T-helper 1 cell treated with Interleukin-12 subunit alpha and Interleukin-12 subunit beta and Interleukin-4 antibody, amounts not matched to agents 30 μg/mL and 1 μg/mL, for 36 hours (primary cell): ENCODE measurements around the gene DGKQ.
"Not testable (repeated sequence)": the region's sequence is repeated elsewhere in the genome, so short reads cannot be mapped to it uniquely, and the experiment has no call there.

Experiments
- H3K27ac Mint-ChIP-seq: one replicate; pipeline ENCODE4 v1.8.0; 2021; ENCODE audit warnings: mild to moderate bottlenecking, mixed read lengths
- H3K27me3 Mint-ChIP-seq: one replicate; pipeline ENCODE4 v1.8.0; 2021; ENCODE audit warnings: low read depth, mixed read lengths
- H3K36me3 Mint-ChIP-seq: one replicate; pipeline ENCODE4 v1.8.0; 2021; ENCODE audit warnings: low read depth, mixed read lengths
- H3K4me1 Mint-ChIP-seq: one replicate; pipeline ENCODE4 v1.8.0; 2021; ENCODE audit warnings: low read depth, mixed read lengths
- H3K4me3 Mint-ChIP-seq: one replicate; pipeline ENCODE4 v1.8.0; 2021; ENCODE audit warnings: mild to moderate bottlenecking, moderate library complexity, mixed read lengths
- H3K9me3 Mint-ChIP-seq: one replicate; pipeline ENCODE4 v1.8.0; 2021; ENCODE audit warnings: mixed read lengths

DGKQ gene

GRCh38 chr4:927566-927965 lies 45.8 kb downstream of the DGKQ start:
- H3K27ac Mint-ChIP-seq = not testable (repeated sequence)

GRCh38 chr4:926538-926937 lies 46.8 kb downstream of the DGKQ start:
- no peak overlapping the region for H3K27ac Mint-ChIP-seq
- H3K36me3 Mint-ChIP-seq = peaks cover 14% of the 10 kb centered on the region
- peaks cover 51% of the 10 kb centered on the region for H3K4me1 Mint-ChIP-seq
- no peaks in the 10 kb centered on the region for H3K9me3 Mint-ChIP-seq
- no peak overlapping the region for H3K4me3 Mint-ChIP-seq
- H3K27me3 Mint-ChIP-seq = no peaks in the 10 kb centered on the region

More at GRCh38 chr4:927566-927965, 45.8 kb downstream of the DGKQ start:
- H3K4me1 Mint-ChIP-seq = peaks cover 46% of the 10 kb centered on the region
- H3K9me3 Mint-ChIP-seq, H3K36me3 Mint-ChIP-seq, H3K27me3 Mint-ChIP-seq, H3K4me3 Mint-ChIP-seq: not testable (repeated sequence)

- Mint-ChIP-seq H3K9me3 (no peaks in the 10 kb centered on the region), H3K27me3 (no peaks in the 10 kb centered on the region), H3K36me3 (peaks cover 17% of the 10 kb centered on the region), H3K4me3 (no peak overlapping the region), H3K27ac (no peak overlapping the region), H3K4me1 (peaks cover 50% of the 10 kb centered on the region)
These were observed 47.4 kb downstream of the DGKQ start for GRCh38 chr4:925771-926500.

GRCh38 chr4:925171-925570 lies 48.2 kb downstream of the DGKQ start:
- Mint-ChIP-seq H3K27ac (peak overlapping the region; percentile 75), H3K36me3 (peaks cover 17% of the 10 kb centered on the region), H3K27me3 (no peaks in the 10 kb centered on the region), H3K4me3 (no peak overlapping the region), H3K4me1 (peaks cover 42% of the 10 kb centered on the region), H3K9me3 (no peaks in the 10 kb centered on the region)

GRCh38 chr4:924107-925096 lies 49.0 kb downstream of the DGKQ start:
- Mint-ChIP-seq H3K27me3 (no peaks in the 10 kb centered on the region), H3K27ac (peak overlapping the region; percentile 75), H3K36me3 (peaks cover 22% of the 10 kb centered on the region), H3K4me3 (no peak overlapping the region), H3K9me3 (no peaks in the 10 kb centered on the region), H3K4me1 (peaks cover 42% of the 10 kb centered on the region)

GRCh38 chr4:921830-922331 lies 51.5 kb downstream of the DGKQ start:
- Mint-ChIP-seq H3K36me3 (peaks cover 29% of the 10 kb centered on the region), H3K4me3 (no peak overlapping the region), H3K4me1 (peaks cover 46% of the 10 kb centered on the region), H3K9me3 (no peaks in the 10 kb centered on the region), H3K27me3 (no peaks in the 10 kb centered on the region), H3K27ac (peak overlapping the region; percentile 63)

GRCh38 chr4:919004-919680 lies 54.2 kb downstream of the DGKQ start:
- not testable (repeated sequence) for H3K4me3 Mint-ChIP-seq, H3K27ac Mint-ChIP-seq, H3K27me3 Mint-ChIP-seq, H3K9me3 Mint-ChIP-seq
- H3K36me3 Mint-ChIP-seq = peaks cover 29% of the 10 kb centered on the region
- peaks cover 44% of the 10 kb centered on the region for H3K4me1 Mint-ChIP-seq

GRCh38 chr4:918591-918990 lies 54.8 kb downstream of the DGKQ start:
- H3K36me3 Mint-ChIP-seq = peaks cover 29% of the 10 kb centered on the region
- not testable (repeated sequence) for H3K9me3 Mint-ChIP-seq

GRCh38 chr4:917992-918391 lies 55.4 kb downstream of the DGKQ start:
- H3K4me1 Mint-ChIP-seq = peaks cover 42% of the 10 kb centered on the region
- no peaks in the 10 kb centered on the region for H3K9me3 Mint-ChIP-seq
- H3K27me3 Mint-ChIP-seq = no peaks in the 10 kb centered on the region
- H3K27ac Mint-ChIP-seq = no peak overlapping the region
- peaks cover 28% of the 10 kb centered on the region for H3K36me3 Mint-ChIP-seq
- H3K4me3 Mint-ChIP-seq = no peak overlapping the region

More at GRCh38 chr4:918591-918990, 54.8 kb downstream of the DGKQ start:
- peaks cover 42% of the 10 kb centered on the region for H3K4me1 Mint-ChIP-seq
- H3K27ac Mint-ChIP-seq, H3K27me3 Mint-ChIP-seq, H3K4me3 Mint-ChIP-seq: not testable (repeated sequence)

GRCh38 chr4:917466-917865 lies 55.9 kb downstream of the DGKQ start:
- no peak overlapping the region for H3K4me3 Mint-ChIP-seq
- H3K27ac Mint-ChIP-seq = no peak overlapping the region
- peaks cover 37% of the 10 kb centered on the region for H3K4me1 Mint-ChIP-seq
- H3K9me3 Mint-ChIP-seq = no peaks in the 10 kb centered on the region
- H3K36me3 Mint-ChIP-seq = peaks cover 23% of the 10 kb centered on the region
- H3K27me3 Mint-ChIP-seq = no peaks in the 10 kb centered on the region

- peak overlapping the region; percentile 45 for H3K4me3 Mint-ChIP-seq
- H3K27me3 Mint-ChIP-seq = no peaks in the 10 kb centered on the region
- peaks cover 22% of the 10 kb centered on the region for H3K36me3 Mint-ChIP-seq
- H3K27ac Mint-ChIP-seq = no peak overlapping the region
- H3K4me1 Mint-ChIP-seq = peaks cover 27% of the 10 kb centered on the region
- no peaks in the 10 kb centered on the region for H3K9me3 Mint-ChIP-seq
These were observed 57.8 kb downstream of the DGKQ start for GRCh38 chr4:915595-915994.

GRCh38 chr4:915041-915474 lies 58.3 kb downstream of the DGKQ start:
- Mint-ChIP-seq H3K9me3 (no peaks in the 10 kb centered on the region), H3K27ac (peak overlapping the region; percentile 39), H3K4me3 (peak overlapping the region; percentile 45), H3K27me3 (no peaks in the 10 kb centered on the region), H3K4me1 (peaks cover 25% of the 10 kb centered on the region), H3K36me3 (peaks cover 22% of the 10 kb centered on the region)

GRCh38 chr4:914531-914930 lies 58.8 kb downstream of the DGKQ start:
- H3K4me1 Mint-ChIP-seq = peaks cover 25% of the 10 kb centered on the region
- H3K4me3 Mint-ChIP-seq = no peak overlapping the region
- H3K27ac Mint-ChIP-seq = no peak overlapping the region
- no peaks in the 10 kb centered on the region for H3K9me3 Mint-ChIP-seq
- no peaks in the 10 kb centered on the region for H3K27me3 Mint-ChIP-seq
- H3K36me3 Mint-ChIP-seq = peaks cover 20% of the 10 kb centered on the region

- H3K27me3 Mint-ChIP-seq = no peaks in the 10 kb centered on the region
- H3K4me1 Mint-ChIP-seq = peaks cover 23% of the 10 kb centered on the region
- H3K9me3 Mint-ChIP-seq = no peaks in the 10 kb centered on the region
- H3K4me3 Mint-ChIP-seq = no peak overlapping the region
- no peak overlapping the region for H3K27ac Mint-ChIP-seq
- H3K36me3 Mint-ChIP-seq = peaks cover 23% of the 10 kb centered on the region
These were observed 60.1 kb downstream of the DGKQ start for GRCh38 chr4:913280-913618.
